Transverse colon (tissue), 4 donors: ENCODE data around the gene GCLM.
"Not testable (repeated sequence)": the region's sequence is repeated elsewhere in the genome, so short reads cannot be mapped to it uniquely, and the experiment has no call there.

ENCODE experiments used
- CTCF ChIP-seq, 5 experiments: fragments of 200-600 bp in 3 of 5; fragments of 450-650 bp in 2 of 5; sonication (generic) in 3 of 5; IDR thresholded peaks; 1 replicate in 2 of 5; 2 replicates in 3 of 5; pipeline ENCODE4 v1.5.1; 2016 to 2017; ENCODE audit warnings: antibody characterized with exemption in 5 of 5, inconsistent platforms in 3 of 5, mild to moderate bottlenecking in 2 of 5, moderate library complexity in 1 of 5
- EP300 ChIP-seq: sonication (generic); formaldehyde crosslinking; IDR thresholded peaks from one replicate; pipeline ENCODE4 v1.6.1; 2017; ENCODE audit warnings: antibody characterized with exemption, low read depth
- POLR2A ChIP-seq: fragments of 450-650 bp; IDR thresholded peaks from one replicate; pipeline ENCODE4 v1.6.1; 2016; ENCODE audit warnings: antibody characterized with exemption, mild to moderate bottlenecking, moderate library complexity
- POLR2AphosphoS5 ChIP-seq, 3 donors: sonication (generic); formaldehyde crosslinking; IDR thresholded peaks; one replicate each; pipeline ENCODE4 v1.6.1; 2016; ENCODE audit warnings: antibody characterized with exemption in 3 of 3

GRCh38 chr1:93868492-93868891, 40.7 kb downstream of the GCLM start:
- not testable (repeated sequence) for TF ChIP-seq POLR2A; EP300; CTCF (IDR thresholded peaks at IDR 0.05); POLR2AphosphoS5 (IDR thresholded peaks at IDR 0.05)
